NCI-H2196 treated with DMSO at 0.1 percent for 48 hours (cell line): Measurements from ENCODE around the gene MTA2.
"Not testable (repeated sequence)": the region's sequence is repeated elsewhere in the genome, so short reads cannot be mapped to it uniquely, and the experiment has no call there.

Experiments used
- DNase-seq: peaks from one replicate; lab custom pipeline; 2025; ENCODE audit not compliant: unreplicated experiment; lab: John Stamatoyannopoulos, UW

MTA2 gene

DNA sequence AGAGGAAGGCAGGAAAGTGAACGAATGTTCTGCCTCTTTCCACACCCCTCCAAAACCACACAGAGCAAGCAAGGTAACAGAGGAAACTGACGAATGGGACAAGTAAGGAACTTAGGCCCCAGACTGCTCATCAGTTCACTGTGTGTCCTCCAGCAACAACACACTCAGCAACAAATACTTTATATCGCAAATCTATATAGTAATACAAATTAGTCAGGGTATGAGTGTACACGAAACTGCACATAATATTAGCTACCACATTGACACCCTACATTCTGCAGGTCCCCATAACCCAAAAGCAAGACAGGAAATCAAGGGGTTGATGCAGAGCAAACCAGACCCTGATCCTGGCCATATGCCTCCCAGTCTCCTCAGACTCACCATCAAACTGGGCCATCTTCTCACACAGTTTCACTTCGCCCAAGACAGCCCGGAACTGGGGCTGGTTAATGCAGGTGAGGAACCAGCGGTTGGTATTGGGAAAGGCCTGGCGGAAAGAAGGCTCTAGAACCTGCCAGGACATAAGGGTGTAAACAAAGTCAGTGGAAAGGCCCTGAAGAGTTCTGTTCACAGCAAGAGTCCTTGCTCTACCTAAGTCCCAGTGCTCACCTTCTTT lies 34.5 kb downstream of the MTA2 start:
- no peak for DNase-seq

DNA sequence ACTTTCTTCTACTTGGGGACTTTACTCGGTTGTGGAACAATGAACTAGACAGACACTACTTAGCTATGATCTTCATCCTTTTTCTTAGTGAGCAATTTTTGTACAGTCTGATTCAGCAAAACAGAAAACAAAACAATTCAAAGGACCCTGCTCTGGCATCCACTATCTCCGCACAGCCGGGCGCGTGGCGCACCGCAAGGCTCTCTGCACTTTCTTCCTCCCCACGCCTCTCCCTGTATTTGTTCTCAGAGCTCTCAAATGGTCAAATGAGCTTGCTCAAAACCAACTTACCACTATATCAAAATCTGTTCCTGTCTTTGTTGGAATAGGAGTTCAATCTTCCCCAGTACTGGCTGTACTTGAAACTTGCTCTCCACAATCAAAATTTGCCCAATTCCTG lies 35.4 kb downstream of the MTA2 start:
- DNase-seq, result no peak

DNA sequence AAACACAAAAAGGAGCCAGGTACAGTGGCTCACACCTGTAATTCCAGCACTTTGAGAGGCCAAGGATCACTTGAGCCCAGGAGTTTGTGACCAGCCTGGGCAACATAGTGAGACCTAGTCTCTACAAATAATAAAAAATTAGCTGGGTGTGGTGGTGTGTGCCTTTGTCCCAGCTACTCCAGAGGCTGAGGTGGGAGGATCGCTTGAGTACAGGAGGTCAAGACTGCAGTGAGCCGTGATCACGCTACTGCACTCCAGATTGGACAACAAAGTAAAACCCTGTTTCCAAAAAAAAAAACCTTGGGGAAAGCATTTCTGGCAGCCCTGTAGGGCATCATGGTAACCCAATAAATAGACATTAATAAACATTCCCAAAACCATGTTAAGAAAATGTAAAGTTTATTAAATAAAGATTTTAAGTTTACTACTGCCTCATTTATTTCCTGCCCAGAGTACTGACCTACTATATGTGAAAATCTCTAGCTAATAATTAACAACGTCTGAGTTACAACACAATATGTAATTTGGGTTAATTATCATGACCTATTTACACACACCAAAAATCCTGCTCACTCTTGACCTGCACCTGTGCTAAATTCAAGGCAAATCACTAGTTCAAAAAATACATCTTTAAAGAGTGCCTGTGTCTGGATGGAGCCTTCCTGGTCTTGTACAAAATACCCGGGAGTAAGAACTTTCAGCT lies 36.4 kb downstream of the MTA2 start:
- DNase-seq, result no peak

DNA sequence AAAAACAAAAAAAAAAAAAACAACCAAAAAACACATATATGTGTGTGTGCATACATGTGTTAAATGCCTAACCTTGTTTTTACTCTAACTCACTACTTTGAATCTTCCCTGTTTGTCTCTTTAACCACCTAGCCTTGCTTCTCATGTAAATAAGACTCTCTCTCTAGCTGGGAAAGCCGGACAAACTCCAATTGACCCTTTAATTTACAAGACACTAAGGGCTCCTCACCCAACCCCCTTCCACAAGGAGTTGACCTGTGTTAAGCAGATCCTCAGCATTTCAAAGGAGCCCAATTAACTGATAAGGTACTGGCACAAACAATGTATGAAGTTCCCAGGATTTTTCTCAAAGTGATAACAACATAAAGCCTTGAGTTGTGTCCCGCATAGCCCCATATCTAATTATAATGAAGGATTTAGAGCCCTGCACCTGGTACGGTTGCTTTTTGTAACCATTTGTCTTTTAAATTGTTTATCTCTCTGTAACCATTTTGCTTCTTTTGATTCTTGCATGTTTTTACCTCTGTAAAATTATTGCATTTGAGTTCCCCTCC lies 39.9 kb downstream of the MTA2 start:
- DNase-seq, result not testable (repeated sequence)

DNA sequence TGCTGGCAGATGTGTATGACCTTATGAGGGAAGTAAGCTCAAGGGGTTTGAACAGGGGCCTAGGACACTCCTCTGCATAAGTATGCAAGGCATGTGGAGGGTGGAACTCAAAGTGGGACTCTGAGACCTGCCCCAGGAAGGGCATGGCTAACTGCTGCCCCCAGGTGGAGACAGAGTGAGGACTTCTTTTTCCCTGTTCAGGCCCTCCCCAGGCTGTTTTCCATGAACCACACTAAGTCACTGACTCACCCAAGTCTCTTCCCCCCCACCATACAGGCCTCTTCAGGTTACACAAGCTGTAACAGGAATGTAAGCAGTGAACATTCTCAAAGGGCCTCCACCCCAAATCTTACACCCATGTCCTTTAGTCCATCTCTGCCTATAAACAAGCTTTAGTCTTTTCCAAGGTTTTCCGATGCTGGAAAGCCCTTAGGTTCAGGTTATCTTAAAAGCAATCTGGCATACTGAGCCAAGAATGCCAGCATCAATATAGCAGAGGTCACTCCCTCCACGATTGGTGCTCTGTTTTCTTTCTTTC lies 41.0 kb downstream of the MTA2 start:
- DNase-seq, result peak; percentile 47

DNA sequence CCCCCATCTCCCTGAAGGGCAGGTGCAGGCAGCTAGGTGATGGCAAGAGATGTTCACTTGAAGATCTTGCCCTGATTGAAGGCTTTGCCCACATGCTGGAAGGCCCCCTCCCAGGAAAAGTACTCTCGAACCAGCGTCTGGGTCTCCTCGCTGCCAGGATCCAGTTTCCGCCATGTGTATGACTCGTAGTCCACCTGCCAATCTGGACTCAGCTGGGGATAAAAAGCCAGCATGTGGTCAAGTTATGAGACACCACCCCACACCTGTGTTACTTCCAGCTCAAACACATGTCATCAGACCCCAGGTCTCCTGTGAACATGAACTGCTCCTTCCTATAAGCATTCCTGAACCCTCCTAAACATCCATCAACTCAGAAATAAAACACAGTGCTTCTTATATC lies 42.0 kb downstream of the MTA2 start:
- not testable (repeated sequence) for DNase-seq

DNA sequence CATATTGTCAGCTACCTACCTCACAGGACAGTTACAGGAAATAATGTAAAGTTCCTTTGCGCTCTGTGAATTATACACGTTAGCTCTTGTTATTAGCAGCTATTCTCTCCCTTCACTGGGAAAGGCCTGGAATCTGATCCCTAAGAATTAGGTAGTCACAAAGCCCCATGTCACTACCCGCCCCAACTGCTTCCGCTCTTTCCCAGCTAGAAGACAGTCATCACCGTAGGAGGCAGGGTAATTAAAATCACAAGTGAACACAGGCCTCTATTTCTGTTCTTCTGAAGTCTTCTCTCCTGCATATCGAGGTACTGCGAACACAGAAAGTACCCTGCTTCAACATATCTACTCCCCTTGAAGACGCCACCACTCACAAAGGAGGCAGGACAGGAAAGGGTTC lies 42.5 kb downstream of the MTA2 start:
- DNase-seq, result no peak

DNA sequence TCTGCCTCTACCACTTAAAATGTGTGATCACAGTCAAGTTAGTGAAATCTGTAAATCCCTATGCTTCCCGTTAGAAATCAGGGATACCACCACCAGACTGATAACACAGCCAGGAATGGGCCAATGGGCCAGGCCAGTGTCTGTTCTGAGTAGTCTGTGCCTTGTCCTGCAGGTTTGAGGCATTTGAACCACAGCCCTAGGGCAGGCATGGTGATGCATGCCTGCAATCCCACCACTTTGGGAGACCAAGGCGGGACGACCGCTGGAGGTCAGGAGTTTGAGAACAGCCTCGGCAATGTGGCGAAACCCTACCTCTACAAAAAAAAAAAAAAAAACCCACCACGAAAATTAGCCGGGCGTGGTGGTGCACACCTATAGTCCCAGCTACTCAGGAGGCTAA lies 43.0 kb downstream of the MTA2 start:
- no peak for DNase-seq

DNA sequence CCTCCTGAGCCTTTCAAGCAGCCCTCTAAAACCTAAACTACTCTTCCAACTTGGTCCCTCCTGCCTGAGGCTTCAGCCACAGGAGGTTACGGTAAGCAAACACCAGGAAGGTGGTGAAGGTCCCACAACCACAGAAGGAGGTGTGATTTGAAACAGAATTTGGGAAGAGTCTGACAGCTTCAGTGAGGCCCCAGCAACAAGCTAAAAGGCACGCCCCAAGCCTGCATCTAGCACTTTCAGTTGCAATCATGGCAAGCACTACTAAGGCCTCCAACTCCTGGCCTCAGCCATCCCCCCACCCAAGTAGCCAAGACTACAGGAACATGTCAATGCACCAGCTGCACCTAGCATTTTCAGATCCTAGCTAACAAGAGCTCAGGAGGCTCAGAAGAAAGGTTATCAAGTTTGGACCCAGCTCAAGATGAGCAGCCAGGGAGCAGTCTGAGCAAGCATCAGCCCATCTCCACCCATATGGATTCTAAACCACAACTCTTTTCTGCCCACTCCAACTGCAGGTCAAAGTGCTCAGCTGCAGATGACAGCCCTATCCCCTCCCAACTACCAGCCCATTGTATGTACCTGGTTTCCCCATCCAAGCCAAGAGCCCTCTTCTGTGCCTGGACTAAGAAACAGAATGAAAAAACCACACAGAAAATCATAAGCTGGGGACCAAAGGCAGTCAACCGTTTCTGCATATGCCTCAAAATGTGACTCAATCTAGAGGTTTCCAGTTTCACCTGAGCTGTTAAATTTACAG lies 44.6 kb downstream of the MTA2 start:
- no peak for DNase-seq

DNA sequence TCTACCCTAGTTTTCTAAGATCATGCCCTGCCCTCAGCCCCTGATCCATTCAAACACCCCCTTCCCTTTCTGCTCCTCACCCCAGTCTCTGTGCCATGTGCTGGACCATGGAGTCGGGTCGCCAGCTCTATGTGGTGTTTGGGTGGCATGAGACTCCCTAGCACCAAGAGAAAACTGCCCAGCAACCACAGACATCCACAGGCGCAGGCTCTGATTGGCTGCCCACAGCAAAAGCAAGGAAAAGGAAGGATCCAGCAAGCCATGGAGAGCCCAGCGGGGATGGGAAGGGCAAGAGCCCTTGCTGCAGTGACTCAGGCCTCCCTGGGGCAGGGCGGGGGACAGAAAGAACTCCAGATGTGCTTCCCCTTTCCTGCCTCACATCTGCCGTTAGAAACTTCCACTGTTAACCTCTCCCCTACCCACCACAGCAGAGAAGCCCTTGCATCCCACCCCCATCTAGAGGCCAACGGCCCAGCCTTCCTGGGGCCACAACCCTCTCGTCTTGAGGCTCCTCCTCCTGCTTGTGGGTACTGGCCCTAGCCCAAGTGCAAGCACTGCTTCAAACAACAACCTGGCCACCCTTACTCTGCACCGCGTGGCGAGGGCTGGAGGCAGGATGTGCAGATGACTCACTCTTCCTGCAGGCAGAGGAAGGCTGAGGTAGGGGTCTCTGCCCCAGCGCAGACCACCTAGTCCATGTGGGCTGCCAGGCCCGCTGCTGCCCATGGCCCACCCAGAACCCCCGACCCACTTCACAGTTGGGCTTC lies 45.4 kb downstream of the MTA2 start:
- DNase-seq, result peak; percentile 88

DNA sequence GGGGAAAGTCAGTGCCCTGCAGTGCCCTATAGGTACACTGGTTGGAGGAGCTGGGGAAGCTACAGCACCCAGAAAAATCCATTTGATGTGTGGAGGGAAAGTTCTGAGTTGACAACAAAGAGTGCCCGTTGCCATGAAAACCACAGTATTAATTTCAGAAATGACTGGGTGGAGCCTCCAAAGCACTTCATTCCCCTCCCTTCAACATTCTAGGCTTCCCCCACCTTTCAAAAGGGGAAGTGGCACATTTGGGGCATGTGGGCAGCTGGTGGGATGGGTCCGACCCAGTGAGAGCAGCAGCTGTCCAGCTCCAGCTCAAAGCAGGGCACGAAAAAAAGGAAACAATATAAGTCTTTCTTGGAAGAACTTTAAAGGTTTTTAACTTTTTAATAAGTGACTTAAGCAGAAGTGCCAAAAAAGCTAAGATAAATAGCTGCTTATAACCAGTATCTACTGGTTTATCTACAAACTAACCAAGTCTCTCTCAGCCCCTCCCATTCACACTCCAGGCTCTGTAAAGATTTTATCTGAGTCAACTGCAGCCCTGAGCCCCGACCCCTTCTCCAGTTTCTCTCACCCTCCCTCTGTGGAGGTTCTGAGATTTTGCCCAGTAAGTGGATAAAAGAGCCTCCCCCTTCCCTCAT lies 46.1 kb downstream of the MTA2 start:
- DNase-seq, result no peak

DNA sequence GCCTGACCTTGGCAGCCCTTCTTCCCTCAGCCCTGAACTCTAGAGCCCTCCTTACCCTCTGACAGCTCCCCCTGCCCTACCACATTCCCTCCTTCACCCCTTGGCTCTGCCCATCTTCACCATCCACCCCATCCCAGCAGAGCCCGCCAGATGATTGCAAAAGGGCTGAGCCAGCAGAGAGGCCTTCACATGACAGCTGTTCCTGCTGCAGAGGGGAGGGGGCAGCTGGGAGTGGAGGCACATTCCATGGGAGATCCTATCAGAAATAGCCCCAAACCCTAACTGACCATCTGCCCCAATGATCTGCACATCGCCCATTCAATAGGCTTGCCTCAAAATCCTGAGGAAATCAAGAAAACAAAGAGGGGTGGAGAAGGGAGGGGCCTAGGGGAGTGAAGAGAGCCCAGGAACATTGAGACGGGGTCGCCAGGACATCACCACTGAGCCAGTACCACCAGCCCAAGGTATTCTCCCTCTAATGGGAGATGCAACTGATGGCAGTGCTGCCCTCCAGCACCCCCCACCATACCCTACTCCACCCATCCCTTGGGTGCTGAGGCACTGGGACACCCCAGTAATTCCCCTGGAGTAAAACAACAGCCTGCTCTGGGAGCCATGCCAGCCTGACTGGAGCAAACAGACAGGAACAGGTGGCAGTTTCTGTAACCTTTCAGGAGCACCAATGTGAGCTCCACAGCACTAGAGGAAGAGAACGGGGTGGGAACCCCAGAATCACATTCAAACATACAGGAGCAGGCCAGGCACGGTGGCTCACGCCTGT lies 47.1 kb downstream of the MTA2 start:
- DNase-seq, result no peak

DNA sequence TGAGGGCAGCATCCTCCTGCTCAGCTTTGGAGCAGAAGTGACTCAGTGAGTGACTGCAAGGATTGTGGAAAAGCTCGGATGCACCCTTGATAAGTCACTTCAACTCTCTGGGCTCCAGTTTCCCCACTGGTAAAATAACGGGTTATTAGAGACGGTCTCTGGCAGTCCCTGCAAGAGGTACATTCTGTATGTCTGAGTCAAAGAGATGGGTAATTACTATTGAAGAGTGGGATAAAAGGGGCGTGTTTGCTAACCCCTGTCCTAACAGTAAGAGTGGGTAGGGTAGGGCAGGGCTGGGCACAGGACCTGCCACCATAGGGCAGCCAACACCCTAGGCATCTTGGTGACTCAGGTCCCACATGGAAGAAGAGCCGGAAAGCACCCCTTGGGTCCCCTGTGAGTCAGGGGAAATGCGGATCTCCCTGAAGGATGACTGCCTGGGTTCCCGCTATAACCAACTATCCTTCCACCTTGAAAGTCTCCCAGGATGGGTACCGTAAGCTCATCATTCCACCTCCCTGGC lies 47.8 kb downstream of the MTA2 start:
- DNase-seq, result no peak

DNA sequence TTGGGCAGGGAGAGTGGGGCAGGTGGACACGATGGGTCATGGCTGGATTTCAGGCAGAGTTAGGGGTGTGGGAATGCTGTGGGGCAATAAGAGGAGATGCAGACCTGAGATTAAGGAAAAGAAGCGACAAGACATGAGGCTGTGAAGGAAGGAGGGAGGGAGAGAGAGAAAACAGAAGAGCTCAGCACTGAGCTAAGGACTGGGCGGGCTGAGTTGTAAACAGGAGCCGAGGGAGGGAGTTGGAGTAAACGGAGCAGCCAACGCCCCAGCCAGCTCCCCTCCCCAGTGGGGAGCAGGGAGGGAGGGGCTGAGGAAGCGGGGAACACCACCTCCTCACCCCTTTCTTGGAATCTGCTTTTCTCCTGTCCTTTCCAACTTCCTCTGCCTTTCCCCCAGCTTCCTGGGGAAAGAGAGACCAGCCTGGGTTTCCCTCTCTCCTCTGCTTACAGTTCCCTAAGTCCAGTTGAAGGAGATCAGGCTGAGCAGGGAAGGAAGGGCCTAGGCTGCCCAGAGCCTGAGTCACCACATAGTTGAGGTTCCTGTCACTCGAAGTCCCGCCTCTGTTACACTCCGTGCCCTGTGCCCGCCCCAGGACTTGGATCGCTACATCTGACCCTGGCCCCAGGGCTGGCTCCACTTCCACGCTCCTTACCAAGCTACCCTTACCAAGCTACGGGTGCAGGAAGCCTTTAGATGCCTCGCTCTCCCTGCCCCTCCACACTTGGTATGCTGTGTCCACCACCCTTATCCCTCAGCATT lies 48.4 kb downstream of the MTA2 start:
- DNase-seq, result no peak

DNA sequence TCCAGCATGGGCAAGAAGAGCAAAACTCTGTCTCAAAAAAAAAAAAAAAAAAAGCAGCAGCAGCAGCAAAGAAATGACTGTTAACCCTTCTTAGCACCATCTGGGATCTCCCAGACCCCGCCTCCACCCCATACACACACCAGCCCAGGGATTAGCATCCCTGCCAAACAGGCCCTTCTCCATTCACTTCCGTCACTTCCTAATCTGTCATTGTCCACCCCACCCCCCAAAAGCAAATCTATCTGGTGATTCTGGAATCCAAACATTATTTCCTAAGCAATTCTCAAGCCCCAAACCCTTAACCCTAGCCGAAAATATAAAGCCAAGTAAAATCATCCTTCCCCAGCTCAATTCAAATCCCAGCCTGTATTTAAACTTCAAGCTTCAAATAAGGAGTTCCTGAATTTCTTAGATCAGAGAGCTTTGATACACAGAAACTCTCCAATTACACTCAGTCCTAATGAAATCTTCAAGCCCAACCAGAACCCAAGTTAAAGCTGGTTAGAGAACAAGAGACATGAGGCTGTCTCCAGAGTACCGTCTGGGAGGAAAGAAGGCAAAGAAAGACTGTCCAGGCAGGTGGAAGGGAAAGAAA lies 49.1 kb downstream of the MTA2 start:
- no peak for DNase-seq

DNA sequence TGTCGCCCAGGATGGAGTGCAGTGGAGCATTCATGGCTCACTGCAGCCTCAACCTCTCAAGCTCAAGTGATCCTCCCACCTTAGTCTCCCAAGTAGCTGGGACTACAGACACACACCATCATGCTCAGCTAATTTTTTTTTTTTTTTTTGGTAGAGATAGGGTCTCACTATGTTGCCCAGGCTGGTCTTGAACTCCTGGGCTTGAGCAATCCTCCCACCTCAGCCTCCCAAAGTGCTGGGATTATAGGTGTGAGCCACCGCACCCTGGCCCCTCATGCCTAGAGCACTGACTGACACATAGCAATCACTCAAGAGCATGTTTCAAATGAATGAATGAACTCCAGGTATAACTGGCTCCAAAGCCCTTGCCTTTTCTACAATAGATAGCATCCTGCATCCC lies 51.2 kb downstream of the MTA2 start:
- DNase-seq, result not testable (repeated sequence)

DNA sequence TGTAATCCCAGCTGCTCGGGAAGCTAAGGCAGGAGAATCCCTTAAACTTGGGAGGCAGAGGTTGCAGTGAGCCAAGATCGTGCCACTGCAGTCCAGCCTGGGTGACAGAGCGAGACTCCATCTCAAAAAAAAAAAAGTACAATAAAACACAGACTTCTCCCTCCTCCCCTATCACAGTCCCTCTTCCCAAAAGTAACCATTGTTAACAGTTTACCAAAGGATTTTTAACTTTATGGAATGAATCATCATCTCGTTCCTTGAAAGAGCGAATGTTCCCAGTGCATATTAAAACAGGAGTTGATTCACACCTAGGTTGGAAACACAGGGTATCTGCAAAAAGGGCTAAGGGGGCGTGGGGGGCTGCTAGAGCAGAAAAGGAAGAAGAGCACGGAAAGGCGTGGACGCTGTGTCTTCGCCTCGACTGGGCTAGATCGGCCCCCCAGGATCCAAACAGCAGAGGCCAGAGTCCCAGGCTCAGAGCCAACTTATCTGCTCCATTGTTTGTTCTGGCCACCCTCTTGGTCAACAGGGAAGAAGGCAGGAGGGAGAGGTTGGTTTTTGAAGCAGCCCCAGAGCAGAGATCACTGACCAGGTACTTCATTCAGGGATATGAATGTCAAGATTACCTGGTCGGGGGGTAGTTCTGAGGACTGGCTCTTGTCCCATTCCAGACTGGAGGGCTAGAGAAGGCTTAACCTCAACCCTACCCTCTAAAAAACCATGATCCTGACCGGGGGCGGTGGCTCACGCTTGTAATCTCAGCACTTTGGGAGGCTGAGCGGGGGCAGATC lies 52.9 kb downstream of the MTA2 start:
- no peak for DNase-seq
